Liver (tissue), 9 donors: Measurements from ENCODE around the gene CROCC2. TPM values are rescaled to one million over a fixed set of nuclear protein-coding genes. Genes with fewer than 3 reads are reported as not detected.

Experiments used
- DNase-seq: peaks from one replicate; pipeline ENCODE4 v3.0.0-alpha.2; 2017; ENCODE audit warnings: low spot score
- H3K27ac ChIP-seq, 2 donors: one replicate each; pipeline ENCODE4 v1.7.0; 2013; ENCODE audit warnings: inconsistent platforms in 2 of 2, low read length in 2 of 2, control low read depth in 1 of 2, low read depth in 1 of 2, mild to moderate bottlenecking in 1 of 2
- H3K27me3 ChIP-seq, 4 donors: one replicate each; pipeline versions ENCODE4 v1.6.1 to v1.7.0; 2013; ENCODE audit warnings: low read length in 3 of 4, inconsistent platforms in 1 of 4, mild to moderate bottlenecking in 1 of 4, moderate library complexity in 1 of 4; ENCODE audit not compliant: control insufficient read depth in 4 of 4, insufficient read depth in 4 of 4
- H3K36me3 ChIP-seq, 4 donors: one replicate each; pipeline versions ENCODE4 v1.6.1 to v1.7.0; 2013; ENCODE audit warnings: low read length in 3 of 4, mild to moderate bottlenecking in 3 of 4, low read depth in 1 of 4, moderate library complexity in 1 of 4; ENCODE audit not compliant: control insufficient read depth in 4 of 4, insufficient read depth in 3 of 4
- H3K4me1 ChIP-seq, 4 donors: one replicate each; pipeline versions ENCODE4 v1.6.1 to v1.7.0; 2013; ENCODE audit warnings: low read length in 3 of 4, mild to moderate bottlenecking in 3 of 4, moderate library complexity in 1 of 4; ENCODE audit not compliant: control insufficient read depth in 4 of 4, insufficient read depth in 4 of 4
- H3K4me3 ChIP-seq, 3 donors: one replicate each; pipeline versions ENCODE4 v1.6.1 to v1.7.0; 2013; ENCODE audit warnings: low read length in 3 of 3, control low read depth in 1 of 3, low read depth in 1 of 3, mild to moderate bottlenecking in 1 of 3
- H3K9ac ChIP-seq, 2 donors: one replicate each; pipeline ENCODE4 v1.7.0; 2013; ENCODE audit warnings: low read length in 2 of 2, mild to moderate bottlenecking in 2 of 2, moderate library complexity in 2 of 2, control low read depth in 1 of 2, low read depth in 1 of 2
- H3K9me3 ChIP-seq, 4 donors: one replicate each; pipeline versions ENCODE4 v1.6.1 to v1.7.0; 2013; ENCODE audit warnings: low read length in 3 of 4; ENCODE audit not compliant: control insufficient read depth in 4 of 4
- EGR1 ChIP-seq, 2 donors: IDR thresholded peaks; 2 replicates each; pipeline ENCODE4 v1.6.1; 2016 to 2018; ENCODE audit warnings: antibody characterized with exemption in 2 of 2, low read depth in 2 of 2
- FOXA1 ChIP-seq: IDR thresholded peaks from 2 replicates; pipeline ENCODE4 v1.6.1; 2016; ENCODE audit warnings: antibody characterized with exemption
- FOXA2 ChIP-seq: IDR thresholded peaks from 2 replicates; pipeline ENCODE4 v1.6.1; 2016; ENCODE audit warnings: antibody characterized with exemption
- GABPA ChIP-seq, 2 donors: IDR thresholded peaks in 1 of 2; conservative IDR thresholded peaks in 1 of 2; 2 replicates each; pipeline ENCODE4 v1.6.1; 2016; ENCODE audit warnings: antibody characterized with exemption in 2 of 2, mild to moderate bottlenecking in 1 of 2, moderate library complexity in 1 of 2
- HNF4A ChIP-seq, 2 donors: conservative IDR thresholded peaks; 2 replicates each; pipeline ENCODE4 v1.6.1; 2016; ENCODE audit warnings: antibody characterized with exemption in 2 of 2, mild to moderate bottlenecking in 2 of 2
- HNF4G ChIP-seq: IDR thresholded peaks from 2 replicates; pipeline ENCODE4 v1.6.1; 2016; ENCODE audit warnings: antibody characterized with exemption
- JUND ChIP-seq, 2 donors: IDR thresholded peaks; 2 replicates each; pipeline ENCODE4 v1.6.1; 2016; ENCODE audit warnings: antibody characterized with exemption in 2 of 2
- NR2F2 ChIP-seq: IDR thresholded peaks from 2 replicates; pipeline ENCODE4 v1.6.1; 2016; ENCODE audit warnings: antibody characterized with exemption
- RAD21 ChIP-seq, 2 donors: IDR thresholded peaks; 2 replicates each; pipeline ENCODE4 v1.6.1; 2016; ENCODE audit warnings: antibody characterized with exemption in 2 of 2, mild to moderate bottlenecking in 2 of 2
- RXRA ChIP-seq, 2 donors: IDR thresholded peaks; 2 replicates each; pipeline ENCODE4 v1.6.1; 2017 to 2018; ENCODE audit warnings: antibody characterized with exemption in 2 of 2, mild to moderate bottlenecking in 1 of 2
- SP1 ChIP-seq: IDR thresholded peaks from 2 replicates; pipeline ENCODE4 v1.6.1; 2018; ENCODE audit warnings: antibody characterized with exemption, mild to moderate bottlenecking
- TAF1 ChIP-seq: conservative IDR thresholded peaks from 2 replicates; pipeline ENCODE4 v1.6.1; 2016; ENCODE audit warnings: antibody characterized with exemption, mild to moderate bottlenecking
- YY1 ChIP-seq: IDR thresholded peaks from 2 replicates; pipeline ENCODE4 v1.6.1; 2016; ENCODE audit warnings: antibody characterized with exemption, mild to moderate bottlenecking
- WGBS: extraction: QIAGEN DNeasy Blood & Tissue Kit; methylation state at CpG from one replicate; pipeline ENCODE4 v1.1.7; 2013; 5-methylcytosine and 5-hydroxymethylcytosine counted together
- polyA plus RNA-seq, 2 donors: library from polyadenylated mRNA; stranded (reverse) in 1 of 2; unstranded in 1 of 2; fragments of 200-250 nt in 1 of 2; fragments of >200 nt in 1 of 2; fragmentation: Nextera tagmentation in 1 of 2; extraction: Ambion mirVana in 1 of 2; gene quantifications; one replicate each; pipeline versions ENCODE4 v1.2.1 to v1.2.3, GENCODE V29; 2013 to 2015
- total RNA-seq, 2 donors: library from RNA; depleted of rRNA; stranded (reverse); fragments of >200 nt; gene quantifications; one replicate each; pipeline ENCODE4 v1.2.3, GENCODE V29; 2014
- TF ChIP-seq, protein P1 (sequence below): IDR thresholded peaks from 2 replicates; pipeline ENCODE4 v1.6.1; 2016; ENCODE audit warnings: antibody characterized with exemption
- TF ChIP-seq, protein P2 (sequence below): IDR thresholded peaks from 2 replicates; pipeline ENCODE4 v1.6.1; 2016; ENCODE audit warnings: antibody characterized with exemption
- TF ChIP-seq, protein P3 (sequence below): fragments of 150-350 bp; IDR thresholded peaks from 2 replicates; pipeline ENCODE4 v1.5.1; 2017; ENCODE audit warnings: improper control_type of control experiment, low read depth, low read length; ENCODE audit not compliant: missing input control
- TF ChIP-seq, protein P4 (sequence below): IDR thresholded peaks from 2 replicates; pipeline ENCODE4 v1.6.1; 2016; ENCODE audit warnings: antibody characterized with exemption, mild to moderate bottlenecking
- TF ChIP-seq, protein P5 (sequence below): IDR thresholded peaks from 2 replicates; pipeline ENCODE4 v1.6.1; 2016; ENCODE audit warnings: antibody characterized with exemption
- donor health status: healthy.
- donor health status: healthy.
- donor health status: healthy.
- donor health status: healthy.
- donor health status: healthy.

CROCC2 gene
- total and polyA plus RNA-seq, 4 donors, result under 0.01 to 0.13 (median 0.05) TPM

DNA sequence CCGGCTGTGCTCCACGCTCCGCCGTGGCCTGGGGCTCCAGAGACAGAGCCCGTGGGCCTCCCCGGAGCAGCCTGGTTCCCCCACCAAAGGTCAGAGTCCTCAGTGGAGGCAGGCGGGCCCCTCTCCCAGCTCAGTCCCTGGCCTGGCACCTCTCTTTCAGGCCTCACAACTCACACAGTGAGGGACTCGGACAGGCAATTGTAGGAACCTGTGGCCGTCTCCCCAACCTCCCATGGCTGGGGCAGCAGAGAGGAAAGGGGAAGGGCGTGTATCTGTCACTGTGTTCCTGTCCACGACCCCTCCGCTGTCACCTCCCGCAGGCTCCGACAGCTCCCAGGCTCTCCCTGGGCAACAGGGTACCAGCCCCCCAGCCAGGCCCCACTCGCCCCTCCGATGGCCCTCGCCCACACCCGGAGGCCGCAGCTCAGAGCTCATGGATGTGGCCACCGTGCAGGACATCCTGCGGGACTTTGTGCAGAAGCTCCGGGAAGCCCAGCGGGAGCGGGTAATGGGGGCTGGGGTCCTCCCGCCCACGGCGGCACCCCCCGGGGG is 59.8 kb downstream of the CROCC2 start:
- DNase-seq, result no peak
- no peak overlapping the region for H3K9ac ChIP-seq
- H3K4me3 ChIP-seq, result peak overlapping the region in 1 of 3 donors; percentile 1
- TF ChIP-seq, protein P1, sequence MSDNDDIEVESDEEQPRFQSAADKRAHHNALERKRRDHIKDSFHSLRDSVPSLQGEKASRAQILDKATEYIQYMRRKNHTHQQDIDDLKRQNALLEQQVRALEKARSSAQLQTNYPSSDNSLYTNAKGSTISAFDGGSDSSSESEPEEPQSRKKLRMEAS, result no peak
- TF ChIP-seq, protein P2, sequence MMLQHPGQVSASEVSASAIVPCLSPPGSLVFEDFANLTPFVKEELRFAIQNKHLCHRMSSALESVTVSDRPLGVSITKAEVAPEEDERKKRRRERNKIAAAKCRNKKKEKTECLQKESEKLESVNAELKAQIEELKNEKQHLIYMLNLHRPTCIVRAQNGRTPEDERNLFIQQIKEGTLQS, result no peak
- TF ChIP-seq GABPA (IDR thresholded peaks at IDR 0.05 in 1 of 2, conservative IDR thresholded peaks at IDR 0.05 in 1 of 2) (no peak), YY1 (no peak), JUND (IDR thresholded peaks at IDR 0.05) (no peak), FOXA2 (no peak), NR2F2 (no peak), HNF4A (conservative IDR thresholded peaks at IDR 0.05) (no peak), RAD21 (IDR thresholded peaks at IDR 0.05) (no peak), RXRA (IDR thresholded peaks at IDR 0.05) (no peak), TAF1 (no peak), FOXA1 (no peak), EGR1 (IDR thresholded peaks at IDR 0.05; ENCODE audit: low read depth in 2 of 2) (no peak), HNF4G (no peak), SP1 (no peak)
- TF ChIP-seq, protein P3, sequence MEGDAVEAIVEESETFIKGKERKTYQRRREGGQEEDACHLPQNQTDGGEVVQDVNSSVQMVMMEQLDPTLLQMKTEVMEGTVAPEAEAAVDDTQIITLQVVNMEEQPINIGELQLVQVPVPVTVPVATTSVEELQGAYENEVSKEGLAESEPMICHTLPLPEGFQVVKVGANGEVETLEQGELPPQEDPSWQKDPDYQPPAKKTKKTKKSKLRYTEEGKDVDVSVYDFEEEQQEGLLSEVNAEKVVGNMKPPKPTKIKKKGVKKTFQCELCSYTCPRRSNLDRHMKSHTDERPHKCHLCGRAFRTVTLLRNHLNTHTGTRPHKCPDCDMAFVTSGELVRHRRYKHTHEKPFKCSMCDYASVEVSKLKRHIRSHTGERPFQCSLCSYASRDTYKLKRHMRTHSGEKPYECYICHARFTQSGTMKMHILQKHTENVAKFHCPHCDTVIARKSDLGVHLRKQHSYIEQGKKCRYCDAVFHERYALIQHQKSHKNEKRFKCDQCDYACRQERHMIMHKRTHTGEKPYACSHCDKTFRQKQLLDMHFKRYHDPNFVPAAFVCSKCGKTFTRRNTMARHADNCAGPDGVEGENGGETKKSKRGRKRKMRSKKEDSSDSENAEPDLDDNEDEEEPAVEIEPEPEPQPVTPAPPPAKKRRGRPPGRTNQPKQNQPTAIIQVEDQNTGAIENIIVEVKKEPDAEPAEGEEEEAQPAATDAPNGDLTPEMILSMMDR, result no peak
- TF ChIP-seq, protein P4, sequence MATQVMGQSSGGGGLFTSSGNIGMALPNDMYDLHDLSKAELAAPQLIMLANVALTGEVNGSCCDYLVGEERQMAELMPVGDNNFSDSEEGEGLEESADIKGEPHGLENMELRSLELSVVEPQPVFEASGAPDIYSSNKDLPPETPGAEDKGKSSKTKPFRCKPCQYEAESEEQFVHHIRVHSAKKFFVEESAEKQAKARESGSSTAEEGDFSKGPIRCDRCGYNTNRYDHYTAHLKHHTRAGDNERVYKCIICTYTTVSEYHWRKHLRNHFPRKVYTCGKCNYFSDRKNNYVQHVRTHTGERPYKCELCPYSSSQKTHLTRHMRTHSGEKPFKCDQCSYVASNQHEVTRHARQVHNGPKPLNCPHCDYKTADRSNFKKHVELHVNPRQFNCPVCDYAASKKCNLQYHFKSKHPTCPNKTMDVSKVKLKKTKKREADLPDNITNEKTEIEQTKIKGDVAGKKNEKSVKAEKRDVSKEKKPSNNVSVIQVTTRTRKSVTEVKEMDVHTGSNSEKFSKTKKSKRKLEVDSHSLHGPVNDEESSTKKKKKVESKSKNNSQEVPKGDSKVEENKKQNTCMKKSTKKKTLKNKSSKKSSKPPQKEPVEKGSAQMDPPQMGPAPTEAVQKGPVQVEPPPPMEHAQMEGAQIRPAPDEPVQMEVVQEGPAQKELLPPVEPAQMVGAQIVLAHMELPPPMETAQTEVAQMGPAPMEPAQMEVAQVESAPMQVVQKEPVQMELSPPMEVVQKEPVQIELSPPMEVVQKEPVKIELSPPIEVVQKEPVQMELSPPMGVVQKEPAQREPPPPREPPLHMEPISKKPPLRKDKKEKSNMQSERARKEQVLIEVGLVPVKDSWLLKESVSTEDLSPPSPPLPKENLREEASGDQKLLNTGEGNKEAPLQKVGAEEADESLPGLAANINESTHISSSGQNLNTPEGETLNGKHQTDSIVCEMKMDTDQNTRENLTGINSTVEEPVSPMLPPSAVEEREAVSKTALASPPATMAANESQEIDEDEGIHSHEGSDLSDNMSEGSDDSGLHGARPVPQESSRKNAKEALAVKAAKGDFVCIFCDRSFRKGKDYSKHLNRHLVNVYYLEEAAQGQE, result no peak
- TF ChIP-seq, protein P5, sequence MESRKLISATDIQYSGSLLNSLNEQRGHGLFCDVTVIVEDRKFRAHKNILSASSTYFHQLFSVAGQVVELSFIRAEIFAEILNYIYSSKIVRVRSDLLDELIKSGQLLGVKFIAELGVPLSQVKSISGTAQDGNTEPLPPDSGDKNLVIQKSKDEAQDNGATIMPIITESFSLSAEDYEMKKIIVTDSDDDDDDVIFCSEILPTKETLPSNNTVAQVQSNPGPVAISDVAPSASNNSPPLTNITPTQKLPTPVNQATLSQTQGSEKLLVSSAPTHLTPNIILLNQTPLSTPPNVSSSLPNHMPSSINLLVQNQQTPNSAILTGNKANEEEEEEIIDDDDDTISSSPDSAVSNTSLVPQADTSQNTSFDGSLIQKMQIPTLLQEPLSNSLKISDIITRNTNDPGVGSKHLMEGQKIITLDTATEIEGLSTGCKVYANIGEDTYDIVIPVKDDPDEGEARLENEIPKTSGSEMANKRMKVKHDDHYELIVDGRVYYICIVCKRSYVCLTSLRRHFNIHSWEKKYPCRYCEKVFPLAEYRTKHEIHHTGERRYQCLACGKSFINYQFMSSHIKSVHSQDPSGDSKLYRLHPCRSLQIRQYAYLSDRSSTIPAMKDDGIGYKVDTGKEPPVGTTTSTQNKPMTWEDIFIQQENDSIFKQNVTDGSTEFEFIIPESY, result no peak
- no peaks in the 10 kb centered on the region for H3K9me3 ChIP-seq
- H3K27ac ChIP-seq, result no peak overlapping the region
- no peaks in the 10 kb centered on the region for H3K36me3 ChIP-seq
- WGBS, result 83% methylated on average over 28 of the region's 28 CpGs
- peaks cover 0 to 35% (median 19%) of the 10 kb centered on the region in 4 donors for H3K4me1 ChIP-seq
- no peaks in the 10 kb centered on the region for H3K27me3 ChIP-seq
